ENCODE data around the gene KCNJ4.

The KCNJ4 gene

GRCh38 chr22:38450234-38450797 lies 4.7 kb downstream of the KCNJ4 start:
- DNase-seq (no peak), ATAC-seq (no peak)
- Mint-ChIP-seq H3K27ac (no peak overlapping the region), H3K4me3 (no peak overlapping the region), H3K4me1 (peaks cover 8% of the 10 kb centered on the region), H3K27me3 (peaks cover 47% of the 10 kb centered on the region), H3K9me3 (no peaks in the 10 kb centered on the region)

GRCh38 chr22:38449776-38450175 lies 5.2 kb downstream of the KCNJ4 start:
- peaks cover 8% of the 10 kb centered on the region for H3K4me1 Mint-ChIP-seq
- DNase-seq (no peak), ATAC-seq (no peak)
- H3K27ac Mint-ChIP-seq = no peak overlapping the region
- no peaks in the 10 kb centered on the region for H3K9me3 Mint-ChIP-seq
- no peak overlapping the region for H3K4me3 Mint-ChIP-seq
- peaks cover 51% of the 10 kb centered on the region for H3K27me3 Mint-ChIP-seq

GRCh38 chr22:38448945-38449745 lies 5.9 kb downstream of the KCNJ4 start:
- DNase-seq (no peak), ATAC-seq (no peak)
- Mint-ChIP-seq H3K27ac (no peak overlapping the region), H3K4me1 (peaks cover 3% of the 10 kb centered on the region), H3K27me3 (peaks cover 48% of the 10 kb centered on the region), H3K4me3 (no peak overlapping the region), H3K9me3 (no peaks in the 10 kb centered on the region)

GRCh38 chr22:38446018-38446601 lies 8.9 kb downstream of the KCNJ4 start:
- Mint-ChIP-seq H3K4me1 (no peaks in the 10 kb centered on the region), H3K27ac (no peak overlapping the region), H3K4me3 (no peak overlapping the region), H3K27me3 (peaks cover 28% of the 10 kb centered on the region), H3K9me3 (no peaks in the 10 kb centered on the region)
- ATAC-seq (no peak), DNase-seq (no peak)

GRCh38 chr22:38444783-38445182 lies 10.2 kb downstream of the KCNJ4 start:
- ATAC-seq (no peak), DNase-seq (no peak)
- Mint-ChIP-seq H3K9me3 (no peaks in the 10 kb centered on the region), H3K27ac (no peak overlapping the region), H3K4me1 (no peaks in the 10 kb centered on the region), H3K4me3 (no peak overlapping the region), H3K27me3 (peaks cover 18% of the 10 kb centered on the region)

- H3K27ac Mint-ChIP-seq = peak overlapping the region in 1 of 2 donors; percentile 39
- no peaks in the 10 kb centered on the region for H3K9me3 Mint-ChIP-seq
- peaks cover 18% of the 10 kb centered on the region for H3K27me3 Mint-ChIP-seq
- ATAC-seq = no peak
- H3K4me1 Mint-ChIP-seq = no peaks in the 10 kb centered on the region
- no peak for DNase-seq
- no peak overlapping the region for H3K4me3 Mint-ChIP-seq
Observed at GRCh38 chr22:38443628-38444521, 11.1 kb downstream of the KCNJ4 start.

GRCh38 chr22:38442967-38443627 lies 11.9 kb downstream of the KCNJ4 start:
- Mint-ChIP-seq H3K27ac (no peak overlapping the region), H3K27me3 (peaks cover 18% of the 10 kb centered on the region), H3K4me3 (no peak overlapping the region), H3K4me1 (no peaks in the 10 kb centered on the region), H3K9me3 (no peaks in the 10 kb centered on the region)
- ATAC-seq = no peak
- no peak for DNase-seq

GRCh38 chr22:38441620-38442287 lies 13.2 kb downstream of the KCNJ4 start:
- no peak for DNase-seq
- no peak overlapping the region for H3K27ac Mint-ChIP-seq
- ATAC-seq = no peak
- H3K4me1 Mint-ChIP-seq = no peaks in the 10 kb centered on the region
- no peaks in the 10 kb centered on the region for H3K9me3 Mint-ChIP-seq
- peaks cover 18% of the 10 kb centered on the region for H3K27me3 Mint-ChIP-seq
- no peak overlapping the region for H3K4me3 Mint-ChIP-seq

- Mint-ChIP-seq H3K27me3 (peaks cover 18% of the 10 kb centered on the region), H3K4me3 (no peak overlapping the region), H3K9me3 (no peaks in the 10 kb centered on the region), H3K27ac (no peak overlapping the region), H3K4me1 (no peaks in the 10 kb centered on the region)
- DNase-seq (no peak), ATAC-seq (no peak)
Observed at GRCh38 chr22:38440747-38441350, 14.2 kb downstream of the KCNJ4 start.

GRCh38 chr22:38437416-38437815 lies 17.6 kb downstream of the KCNJ4 start:
- Mint-ChIP-seq H3K4me1 (no peaks in the 10 kb centered on the region), H3K9me3 (no peaks in the 10 kb centered on the region), H3K4me3 (no peak overlapping the region), H3K27me3 (no peaks in the 10 kb centered on the region), H3K27ac (no peak overlapping the region)
- no peak for DNase-seq
- no peak for ATAC-seq

- H3K27ac Mint-ChIP-seq = no peak overlapping the region
- H3K4me3 Mint-ChIP-seq = no peak overlapping the region
- H3K4me1 Mint-ChIP-seq = no peaks in the 10 kb centered on the region
- no peaks in the 10 kb centered on the region for H3K27me3 Mint-ChIP-seq
- ATAC-seq (no peak), DNase-seq (no peak)
- H3K9me3 Mint-ChIP-seq = no peaks in the 10 kb centered on the region
Observed at GRCh38 chr22:38436629-38437395, 18.2 kb downstream of the KCNJ4 start.

GRCh38 chr22:38435965-38436364 lies 19.0 kb downstream of the KCNJ4 start:
- Mint-ChIP-seq H3K27me3 (no peaks in the 10 kb centered on the region), H3K4me3 (no peak overlapping the region), H3K4me1 (no peaks in the 10 kb centered on the region), H3K27ac (no peak overlapping the region), H3K9me3 (no peaks in the 10 kb centered on the region)
- no peak for DNase-seq
- no peak for ATAC-seq

GRCh38 chr22:38435010-38435409 lies 20.0 kb downstream of the KCNJ4 start:
- Mint-ChIP-seq H3K27ac (no peak overlapping the region), H3K4me1 (no peaks in the 10 kb centered on the region), H3K4me3 (no peak overlapping the region), H3K9me3 (no peaks in the 10 kb centered on the region), H3K27me3 (no peaks in the 10 kb centered on the region)
- no peak for ATAC-seq
- DNase-seq = no peak

GRCh38 chr22:38433871-38434270 lies 21.1 kb downstream of the KCNJ4 start:
- H3K4me3 Mint-ChIP-seq = no peak overlapping the region
- H3K27me3 Mint-ChIP-seq = no peaks in the 10 kb centered on the region
- DNase-seq = no peak
- H3K9me3 Mint-ChIP-seq = no peaks in the 10 kb centered on the region
- no peak for ATAC-seq
- no peaks in the 10 kb centered on the region for H3K4me1 Mint-ChIP-seq
- peak overlapping the region in 1 of 2 donors; percentile 42 for H3K27ac Mint-ChIP-seq

Data from stimulated activated naive CD8-positive, alpha-beta T cell treated with anti-CD3 and anti-CD28 coated beads, Interleukin-15, amount 100 ng/mL, for 72 hours (primary cell).